ENCODE measurements around the gene RPS6KB2. TPM values are rescaled to one million over a fixed set of nuclear protein-coding genes. Genes with fewer than 3 reads are reported as not detected.

Gene RPS6KB2
- total and polyA plus RNA-seq, 10 of the 15 experiments (the other 5 are each of a cell fraction or from before 2014, with no cell fraction given): 0.39 to 101 (median 58.4) TPM

- in situ Hi-C loops (cut with MboI): no loop called here
- ChIA-PET RAD21 (ENCODE audit: unreplicated experiment) (interaction anchor here (1.0 to 1.4 kb wide), 2 partner anchors 15 to 18 kb away, joined by 3 to 4 read pairs; partner anchors contain the start of gene TBC1D10C), POLR2A (interaction anchor here (0.9 to 3.9 kb wide), 8 partner anchors 10 to 51 kb away, joined by 3 to 28 read pairs (median 7); partner anchors contain the start of genes PPP1CA, PTPRCAP and TBC1D10C), CTCF (interaction anchor here (0.9 to 1.6 kb wide), 3 partner anchors 17 to 51 kb away, joined by 3 to 6 read pairs (median 4); partner anchors contain the start of genes PPP1CA and TMEM134), SMC1A (ENCODE audit: uncharacterized antibody, unreplicated experiment) (interaction anchor here (1.1 kb wide), 1 partner anchor 14 kb away, joined by 3 read pairs; no protein-coding TSS in a partner anchor)
- no peaks in the 10 kb centered on the region for H3K36me3 ChIP-seq (ENCODE audit: control insufficient read depth in 2 of 2, insufficient read depth in 2 of 2, low read length in 1 of 2)
- intact Hi-C loops (cut with micrococcal nuclease; ENCODE audit: unreplicated experiment): no loop called here
- peak; percentile 10 for ATAC-seq
- FAIRE-seq: no peak
- WGBS (ENCODE audit: insufficient coverage, insufficient replicate concordance, low lambda C conversion rate, missing lambda C conversion rate): 24% methylated on average over 26 of the region's 26 CpGs
- peak; percentile 85 for TF ChIP-seq SPI1 (IDR thresholded peaks at IDR 0.05; ENCODE audit: borderline replicate concordance, insufficient read depth, low read depth, low read length)
- TF ChIP-seq NFIC (IDR thresholded peaks at IDR 0.05; ENCODE audit: low read depth, low read length): no peak
- H3K4me1 ChIP-seq (ENCODE audit: control insufficient read depth, insufficient read depth, low read length): peaks cover 2% of the 10 kb centered on the region; the same call in 1 of the 2 replicates
- no peak overlapping the region for H3K27ac ChIP-seq (ENCODE audit: control insufficient read depth, insufficient read depth)
- H4K20me1 ChIP-seq (ENCODE audit: control insufficient read depth, insufficient read depth): no peaks in the 10 kb centered on the region
- no peak overlapping the region for H2AFZ ChIP-seq (ENCODE audit: control insufficient read depth, low read depth, low read length)
- no TSS peak for BruUV-seq (replicated peaks)
- no peaks in the 10 kb centered on the region for H3K9me3 ChIP-seq (replicated peaks; ENCODE audit: control insufficient read depth, insufficient read depth, low read length)
- no peak overlapping the region for H3K4me3 ChIP-seq
- H3K27me3 ChIP-seq (replicated peaks in 1 of 2; ENCODE audit: control insufficient read depth in 2 of 2, insufficient read depth in 2 of 2, low read length in 1 of 2): peaks cover 0 to 5% of the 10 kb centered on the region in 2 experiments; a peak in 3 of 4 replicates
- no peaks in the 10 kb centered on the region for H3K79me2 ChIP-seq (ENCODE audit: control insufficient read depth, insufficient read depth, low read length)
- DNase-seq (ENCODE audit: low read depth, low spot score): no peak
- H3K4me2 ChIP-seq (ENCODE audit: control insufficient read depth, insufficient read depth): no peak overlapping the region; the same call in 1 of the 2 replicates
- H3K9ac ChIP-seq (ENCODE audit: control insufficient read depth, insufficient read depth, low read length): no peak overlapping the region
These were observed 9.6 kb upstream of the RPS6KB2 start for GRCh38 chr11:67418476-67419281.
